Measurements from ENCODE around the gene ATAT1.

Gene ATAT1

DNA sequence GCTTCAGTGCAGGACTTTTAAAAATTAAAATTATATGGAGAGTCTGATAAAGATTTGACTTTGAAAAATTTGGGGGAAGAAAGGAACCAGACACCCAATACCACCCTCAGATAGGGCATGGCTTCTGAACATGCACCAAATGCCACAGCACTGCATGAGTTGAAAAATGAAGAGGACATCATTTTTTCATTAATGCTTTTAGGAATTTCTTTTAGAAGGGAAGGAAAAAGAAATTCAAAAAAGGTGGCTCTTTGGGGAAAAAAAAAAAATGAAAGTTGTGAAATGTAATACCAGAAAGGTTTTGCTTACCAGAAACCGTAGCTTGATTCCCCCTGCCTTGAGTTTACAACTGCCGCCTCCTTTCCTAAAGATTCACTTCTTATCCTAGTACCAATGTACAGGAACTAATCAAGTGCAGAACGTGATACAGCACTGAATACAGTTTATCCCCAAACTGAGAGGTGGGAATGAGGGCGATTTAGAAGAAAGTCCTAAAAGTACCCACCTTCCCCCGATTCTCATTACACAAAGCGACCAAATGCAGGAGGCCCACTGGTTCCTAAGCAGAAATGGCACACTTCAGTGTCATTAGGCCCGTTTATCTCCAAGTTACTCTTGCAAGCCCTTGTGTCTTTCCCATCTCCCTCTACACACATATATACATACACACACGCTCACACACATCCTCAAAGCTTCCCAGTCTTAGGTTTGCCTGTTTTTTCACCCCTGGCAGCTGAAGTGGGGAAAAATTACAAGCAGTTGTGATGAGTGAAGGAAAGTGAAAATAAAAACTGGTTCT is 12.4 kb upstream of the ATAT1 start:
- Histone ChIP-seq H3K27me3 (ENCODE audit: low read depth, low read length) (no peaks in the 10 kb centered on the region), H3K36me3 (replicated peaks; ENCODE audit: low read depth, low read length) (peaks cover 61% of the 10 kb centered on the region), H3K4me2 (ENCODE audit: low read length) (peak overlapping the region; percentile 99), H2AFZ (ENCODE audit: low read depth, low read length) (no peak overlapping the region), H3K9ac (ENCODE audit: low read length) (peak overlapping the region; percentile 100), H3K4me1 (ENCODE audit: low read length) (peaks cover 27% of the 10 kb centered on the region), H4K20me1 (ENCODE audit: insufficient read depth, low read length) (peaks cover 23% of the 10 kb centered on the region), H3K79me2 (ENCODE audit: low read length) (peaks cover 79% of the 10 kb centered on the region), H3K27ac (ENCODE audit: low read length) (peak overlapping the region; percentile 87), H3K4me3 (ENCODE audit: low read length) (peak overlapping the region; percentile 92), H3K9me3 (ENCODE audit: insufficient read depth, low read length) (no peaks in the 10 kb centered on the region)
- TF ChIP-seq, protein P1, sequence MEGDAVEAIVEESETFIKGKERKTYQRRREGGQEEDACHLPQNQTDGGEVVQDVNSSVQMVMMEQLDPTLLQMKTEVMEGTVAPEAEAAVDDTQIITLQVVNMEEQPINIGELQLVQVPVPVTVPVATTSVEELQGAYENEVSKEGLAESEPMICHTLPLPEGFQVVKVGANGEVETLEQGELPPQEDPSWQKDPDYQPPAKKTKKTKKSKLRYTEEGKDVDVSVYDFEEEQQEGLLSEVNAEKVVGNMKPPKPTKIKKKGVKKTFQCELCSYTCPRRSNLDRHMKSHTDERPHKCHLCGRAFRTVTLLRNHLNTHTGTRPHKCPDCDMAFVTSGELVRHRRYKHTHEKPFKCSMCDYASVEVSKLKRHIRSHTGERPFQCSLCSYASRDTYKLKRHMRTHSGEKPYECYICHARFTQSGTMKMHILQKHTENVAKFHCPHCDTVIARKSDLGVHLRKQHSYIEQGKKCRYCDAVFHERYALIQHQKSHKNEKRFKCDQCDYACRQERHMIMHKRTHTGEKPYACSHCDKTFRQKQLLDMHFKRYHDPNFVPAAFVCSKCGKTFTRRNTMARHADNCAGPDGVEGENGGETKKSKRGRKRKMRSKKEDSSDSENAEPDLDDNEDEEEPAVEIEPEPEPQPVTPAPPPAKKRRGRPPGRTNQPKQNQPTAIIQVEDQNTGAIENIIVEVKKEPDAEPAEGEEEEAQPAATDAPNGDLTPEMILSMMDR (IDR thresholded peaks at IDR 0.05; ENCODE audit: low read depth, low read length): no peak
- TF ChIP-seq EZH2phosphoT487 (IDR thresholded peaks at IDR 0.05; ENCODE audit: low read depth): no peak

DNA sequence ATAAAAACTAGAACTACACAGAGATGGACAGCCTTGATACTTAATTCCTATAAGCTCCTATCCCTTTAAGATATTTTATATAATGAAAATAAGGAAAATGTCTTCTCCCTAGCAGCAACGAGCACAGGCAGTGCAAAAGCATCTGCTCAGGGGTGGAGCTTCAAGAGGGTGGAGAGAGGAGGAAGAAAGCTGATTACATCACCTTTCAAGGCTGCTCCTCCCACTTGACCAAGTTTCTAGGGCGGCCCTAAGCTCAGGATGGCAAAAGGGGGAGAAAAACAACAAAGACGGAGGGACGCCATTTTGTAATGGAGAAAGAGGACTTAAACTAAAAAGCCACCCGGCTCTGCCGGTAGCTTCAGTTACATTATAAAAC is 11.8 kb upstream of the ATAT1 start:
- H3K4me3 ChIP-seq (ENCODE audit: low read length): peak overlapping the region; percentile 92
- H3K9me3 ChIP-seq (ENCODE audit: insufficient read depth, low read length): no peaks in the 10 kb centered on the region
- TF ChIP-seq, protein P1 (IDR thresholded peaks at IDR 0.05; ENCODE audit: low read depth, low read length): no peak
- TF ChIP-seq EZH2phosphoT487 (IDR thresholded peaks at IDR 0.05; ENCODE audit: low read depth): no peak
- H3K9ac ChIP-seq (ENCODE audit: low read length): peak overlapping the region; percentile 100
- peaks cover 85% of the 10 kb centered on the region for H3K79me2 ChIP-seq (ENCODE audit: low read length)
- H3K4me1 ChIP-seq (ENCODE audit: low read length): peaks cover 27% of the 10 kb centered on the region
- peaks cover 61% of the 10 kb centered on the region for H3K36me3 ChIP-seq (replicated peaks; ENCODE audit: low read depth, low read length)
- H3K4me2 ChIP-seq (ENCODE audit: low read length): peak overlapping the region; percentile 99
- H3K27me3 ChIP-seq (ENCODE audit: low read depth, low read length): no peaks in the 10 kb centered on the region
- H3K27ac ChIP-seq (ENCODE audit: low read length): peak overlapping the region; percentile 87
- H4K20me1 ChIP-seq (ENCODE audit: insufficient read depth, low read length): peaks cover 23% of the 10 kb centered on the region
- H2AFZ ChIP-seq (ENCODE audit: low read depth, low read length): no peak overlapping the region

DNA sequence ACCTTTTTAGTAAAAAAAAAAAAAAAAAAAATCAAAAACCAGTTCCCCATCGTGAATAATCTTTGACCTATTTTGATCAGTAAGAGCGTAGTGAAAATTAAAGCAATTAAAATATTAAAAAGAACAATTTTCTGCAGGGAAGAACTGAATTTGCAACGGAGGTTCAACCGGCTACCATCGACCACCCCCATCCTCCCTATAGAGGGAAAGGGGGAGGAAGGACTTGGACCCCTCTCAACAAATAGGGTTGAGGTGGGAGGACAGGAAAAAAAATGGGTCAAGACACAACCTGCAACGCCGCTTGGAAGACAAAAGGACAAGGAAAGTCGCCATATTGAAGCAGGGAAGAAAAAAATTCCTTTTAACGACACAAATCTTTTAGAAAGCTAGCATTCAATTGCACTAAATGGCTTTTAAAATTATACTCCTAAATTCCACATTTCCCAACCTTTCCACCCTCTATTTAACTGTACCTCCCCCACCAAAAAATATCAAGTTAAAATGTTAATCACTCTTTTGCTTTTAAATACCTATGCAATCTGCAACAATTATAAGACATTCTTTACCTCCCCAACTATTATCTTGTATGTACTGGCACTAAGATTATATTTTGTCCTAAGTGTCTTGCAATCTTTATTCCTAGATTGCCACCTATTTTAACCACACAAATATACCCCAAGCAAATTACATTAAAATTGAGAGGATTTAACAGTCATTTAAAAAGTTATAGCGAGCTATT is 11.3 kb upstream of the ATAT1 start:
- H2AFZ ChIP-seq (ENCODE audit: low read depth, low read length): no peak overlapping the region
- H3K4me2 ChIP-seq (ENCODE audit: low read length): peak overlapping the region; percentile 99
- H3K79me2 ChIP-seq (ENCODE audit: low read length): peaks cover 81% of the 10 kb centered on the region
- H3K27me3 ChIP-seq (ENCODE audit: low read depth, low read length): no peaks in the 10 kb centered on the region
- H3K9ac ChIP-seq (ENCODE audit: low read length): peak overlapping the region; percentile 100
- peak overlapping the region; percentile 92 for H3K4me3 ChIP-seq (ENCODE audit: low read length)
- H3K4me1 ChIP-seq (ENCODE audit: low read length): peaks cover 27% of the 10 kb centered on the region
- TF ChIP-seq, protein P1 (IDR thresholded peaks at IDR 0.05; ENCODE audit: low read depth, low read length): no peak
- no peak for TF ChIP-seq EZH2phosphoT487 (IDR thresholded peaks at IDR 0.05; ENCODE audit: low read depth)
- H3K27ac ChIP-seq (ENCODE audit: low read length): peak overlapping the region; percentile 87
- peaks cover 20% of the 10 kb centered on the region for H4K20me1 ChIP-seq (ENCODE audit: insufficient read depth, low read length)
- H3K9me3 ChIP-seq (ENCODE audit: insufficient read depth, low read length): no peaks in the 10 kb centered on the region
- H3K36me3 ChIP-seq (replicated peaks; ENCODE audit: low read depth, low read length): peaks cover 56% of the 10 kb centered on the region

All from OCI-LY3 (cell line).